Sigmoid colon (tissue), 4 donors: Measurements from ENCODE around the gene PHLPP1.

ENCODE experiments used
- POLR2AphosphoS5 ChIP-seq, 4 donors: sonication (generic); formaldehyde crosslinking; IDR thresholded peaks; one replicate each; pipeline ENCODE4 v1.6.1; 2017; ENCODE audit warnings: antibody characterized with exemption in 4 of 4
- TF ChIP-seq, protein P1 (sequence below), 4 experiments: fragments of 450-650 bp in 3 of 4; fragments of 200-600 bp in 1 of 4; IDR thresholded peaks; one replicate each; pipeline ENCODE4 v1.5.1; 2016 to 2019; ENCODE audit warnings: antibody characterized with exemption in 4 of 4, mild to moderate bottlenecking in 3 of 4, moderate library complexity in 2 of 4

DNA sequence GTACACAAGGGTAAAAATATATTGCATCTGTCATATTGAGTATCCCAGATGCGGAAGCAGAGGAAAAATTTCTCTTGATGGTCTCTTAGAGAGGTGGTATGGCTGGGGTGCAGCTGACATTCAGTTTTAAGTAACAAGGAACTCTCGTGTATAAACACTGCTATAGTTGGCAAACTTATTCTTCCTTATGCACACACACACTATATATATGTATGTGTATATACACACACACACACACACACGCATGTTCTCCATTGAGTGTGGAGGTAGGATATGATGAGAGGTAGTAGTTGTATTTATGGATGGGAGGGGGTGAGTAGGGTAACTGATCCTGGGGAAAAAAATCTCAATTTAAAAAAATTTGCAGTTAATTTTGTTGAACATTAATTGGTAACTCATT is 10.6 kb downstream of the PHLPP1 start:
- no peak for TF ChIP-seq POLR2AphosphoS5 (IDR thresholded peaks at IDR 0.05)
- TF ChIP-seq, protein P1, sequence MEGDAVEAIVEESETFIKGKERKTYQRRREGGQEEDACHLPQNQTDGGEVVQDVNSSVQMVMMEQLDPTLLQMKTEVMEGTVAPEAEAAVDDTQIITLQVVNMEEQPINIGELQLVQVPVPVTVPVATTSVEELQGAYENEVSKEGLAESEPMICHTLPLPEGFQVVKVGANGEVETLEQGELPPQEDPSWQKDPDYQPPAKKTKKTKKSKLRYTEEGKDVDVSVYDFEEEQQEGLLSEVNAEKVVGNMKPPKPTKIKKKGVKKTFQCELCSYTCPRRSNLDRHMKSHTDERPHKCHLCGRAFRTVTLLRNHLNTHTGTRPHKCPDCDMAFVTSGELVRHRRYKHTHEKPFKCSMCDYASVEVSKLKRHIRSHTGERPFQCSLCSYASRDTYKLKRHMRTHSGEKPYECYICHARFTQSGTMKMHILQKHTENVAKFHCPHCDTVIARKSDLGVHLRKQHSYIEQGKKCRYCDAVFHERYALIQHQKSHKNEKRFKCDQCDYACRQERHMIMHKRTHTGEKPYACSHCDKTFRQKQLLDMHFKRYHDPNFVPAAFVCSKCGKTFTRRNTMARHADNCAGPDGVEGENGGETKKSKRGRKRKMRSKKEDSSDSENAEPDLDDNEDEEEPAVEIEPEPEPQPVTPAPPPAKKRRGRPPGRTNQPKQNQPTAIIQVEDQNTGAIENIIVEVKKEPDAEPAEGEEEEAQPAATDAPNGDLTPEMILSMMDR (IDR thresholded peaks at IDR 0.05): no peak
